Measurements from ENCODE around the gene ANKRD2. TPM values are rescaled to one million over a fixed set of nuclear protein-coding genes. Genes with fewer than 3 reads are reported as not detected.

The ANKRD2 gene
- total RNA-seq, 6 experiments from 2014 or later: 0.28 to 0.81 (median 0.50) TPM; not detected in 2

DNA sequence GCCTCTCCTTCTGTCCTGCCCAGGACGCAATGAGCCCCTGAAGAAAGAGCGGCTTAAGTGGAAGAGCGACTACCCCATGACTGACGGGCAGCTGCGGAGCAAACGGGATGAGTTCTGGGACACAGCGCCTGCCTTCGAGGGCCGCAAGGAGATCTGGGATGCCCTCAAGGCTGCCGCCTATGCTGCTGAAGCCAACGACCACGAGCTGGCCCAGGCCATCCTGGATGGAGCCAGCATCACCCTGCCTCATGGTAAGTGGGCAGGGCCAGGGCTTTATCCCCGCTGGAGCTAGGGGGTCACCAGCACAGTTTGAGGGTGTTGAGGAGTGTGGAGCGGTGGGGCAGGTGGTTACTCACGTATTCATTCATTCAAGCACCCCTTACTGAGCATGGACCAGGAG lies 4.7 kb upstream of the ANKRD2 start:
- H3K27me3 ChIP-seq: no peaks in the 10 kb centered on the region
- H3K9me3 ChIP-seq: no peaks in the 10 kb centered on the region
- WGBS (ENCODE audit: insufficient coverage, low coverage, low lambda C conversion rate, missing lambda C conversion rate): 94% methylated on average over 8 of the region's 15 CpGs
- no peak overlapping the region for H3K27ac ChIP-seq
- ATAC-seq: no peak
- H3K4me1 ChIP-seq: peaks cover 0 to 8% (median 3%) of the 10 kb centered on the region in 4 donors
- TF ChIP-seq, protein P1, sequence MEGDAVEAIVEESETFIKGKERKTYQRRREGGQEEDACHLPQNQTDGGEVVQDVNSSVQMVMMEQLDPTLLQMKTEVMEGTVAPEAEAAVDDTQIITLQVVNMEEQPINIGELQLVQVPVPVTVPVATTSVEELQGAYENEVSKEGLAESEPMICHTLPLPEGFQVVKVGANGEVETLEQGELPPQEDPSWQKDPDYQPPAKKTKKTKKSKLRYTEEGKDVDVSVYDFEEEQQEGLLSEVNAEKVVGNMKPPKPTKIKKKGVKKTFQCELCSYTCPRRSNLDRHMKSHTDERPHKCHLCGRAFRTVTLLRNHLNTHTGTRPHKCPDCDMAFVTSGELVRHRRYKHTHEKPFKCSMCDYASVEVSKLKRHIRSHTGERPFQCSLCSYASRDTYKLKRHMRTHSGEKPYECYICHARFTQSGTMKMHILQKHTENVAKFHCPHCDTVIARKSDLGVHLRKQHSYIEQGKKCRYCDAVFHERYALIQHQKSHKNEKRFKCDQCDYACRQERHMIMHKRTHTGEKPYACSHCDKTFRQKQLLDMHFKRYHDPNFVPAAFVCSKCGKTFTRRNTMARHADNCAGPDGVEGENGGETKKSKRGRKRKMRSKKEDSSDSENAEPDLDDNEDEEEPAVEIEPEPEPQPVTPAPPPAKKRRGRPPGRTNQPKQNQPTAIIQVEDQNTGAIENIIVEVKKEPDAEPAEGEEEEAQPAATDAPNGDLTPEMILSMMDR (IDR thresholded peaks at IDR 0.05): no peak
- TF ChIP-seq POLR2A (IDR thresholded peaks at IDR 0.05): no peak
- no peak for DNase-seq
- no peak overlapping the region for H3K4me3 ChIP-seq
- H3K36me3 ChIP-seq: peaks cover 0 to 14% (median 0%) of the 10 kb centered on the region in 4 donors
- intact Hi-C loops (cut with DNase I): no loop called here

DNA sequence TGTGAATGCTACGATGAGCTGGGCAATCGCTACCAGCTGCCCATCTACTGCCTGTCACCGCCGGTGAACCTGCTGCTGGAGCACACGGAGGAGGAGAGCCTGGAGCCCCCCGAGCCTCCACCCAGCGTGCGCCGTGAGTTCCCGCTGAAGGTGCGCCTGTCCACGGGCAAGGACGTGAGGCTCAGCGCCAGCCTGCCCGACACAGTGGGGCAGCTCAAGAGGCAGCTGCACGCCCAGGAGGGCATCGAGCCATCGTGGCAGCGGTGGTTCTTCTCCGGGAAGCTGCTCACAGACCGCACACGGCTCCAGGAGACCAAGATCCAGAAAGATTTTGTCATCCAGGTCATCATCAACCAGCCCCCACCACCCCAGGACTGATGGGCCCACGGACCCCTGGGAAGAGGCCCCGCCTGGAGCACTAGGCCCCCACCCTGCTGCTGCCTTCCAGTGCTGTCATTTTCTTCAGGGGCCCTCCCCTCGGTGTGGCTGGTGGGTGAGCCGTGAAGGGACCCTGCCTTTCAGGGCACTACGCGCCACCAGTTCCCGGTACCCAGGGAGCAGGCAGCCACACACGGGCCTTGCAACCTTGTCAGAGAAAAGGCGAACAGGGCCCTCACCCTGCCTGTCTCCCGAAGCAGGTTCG lies 2.3 kb upstream of the ANKRD2 start:
- WGBS (ENCODE audit: insufficient coverage, low coverage, low lambda C conversion rate, missing lambda C conversion rate): no CpG with 5 or more reads among the region's 33 CpGs
- no peak for ATAC-seq

DNA sequence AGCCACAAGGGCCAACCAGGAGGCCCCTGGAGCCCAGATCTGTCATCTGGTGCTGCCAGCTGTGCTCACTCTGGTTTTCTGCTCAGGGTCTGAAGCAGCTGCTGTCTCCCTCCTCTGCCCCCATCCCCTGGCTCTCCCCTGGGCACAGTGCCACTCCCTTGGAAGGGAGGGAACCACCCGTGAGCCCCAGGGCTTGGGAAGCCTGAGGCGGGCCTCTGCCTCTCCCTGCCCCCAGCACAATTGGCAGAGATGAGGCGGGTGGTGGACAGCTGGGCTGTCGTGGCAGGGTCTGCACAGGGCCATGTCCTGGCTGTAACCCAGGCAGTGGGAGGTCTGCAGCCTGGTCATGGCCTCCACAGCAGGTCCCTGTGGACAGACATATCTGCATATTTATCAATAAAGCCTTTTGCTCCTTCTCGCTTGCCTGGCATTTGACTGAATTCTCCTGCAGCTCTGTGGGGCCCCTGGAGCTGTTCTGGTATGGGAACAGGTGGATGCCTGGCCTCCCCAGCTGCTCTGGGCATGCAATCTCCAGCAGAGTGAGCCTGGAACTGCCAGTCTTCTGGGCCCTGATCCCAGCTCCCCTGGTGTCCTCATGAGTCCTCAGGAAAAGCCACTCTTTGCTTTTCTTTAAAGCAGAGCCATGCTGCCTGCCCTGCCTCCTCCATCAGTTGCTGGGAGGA lies 1.6 kb upstream of the ANKRD2 start:
- no peaks in the 10 kb centered on the region for H3K9me3 ChIP-seq
- ATAC-seq (no peak), DNase-seq (no peak)
- H3K4me3 ChIP-seq: no peak overlapping the region
- peaks cover 0 to 14% (median 0%) of the 10 kb centered on the region in 4 donors for H3K36me3 ChIP-seq
- no CpG with 5 or more reads among the region's 5 CpGs for WGBS (ENCODE audit: insufficient coverage, low coverage, low lambda C conversion rate, missing lambda C conversion rate)
- TF ChIP-seq, protein P1 (IDR thresholded peaks at IDR 0.05): no peak
- no peak for TF ChIP-seq POLR2A (IDR thresholded peaks at IDR 0.05)
- intact Hi-C loops (cut with DNase I): no loop called here
- H3K4me1 ChIP-seq: peaks cover 0 to 19% (median 8%) of the 10 kb centered on the region in 4 donors
- H3K27me3 ChIP-seq: no peaks in the 10 kb centered on the region
- H3K27ac ChIP-seq: no peak overlapping the region

More for the DNA sequence above, 2.3 kb upstream of the ANKRD2 start:
- H3K27me3 ChIP-seq: no peaks in the 10 kb centered on the region
- intact Hi-C loops (cut with DNase I): no loop called here
- no peak overlapping the region for H3K27ac ChIP-seq
- TF ChIP-seq, protein P1 (IDR thresholded peaks at IDR 0.05): no peak
- no peak for TF ChIP-seq POLR2A (IDR thresholded peaks at IDR 0.05)
- no peak for DNase-seq
- no peaks in the 10 kb centered on the region for H3K9me3 ChIP-seq
- peaks cover 0 to 18% (median 7%) of the 10 kb centered on the region in 4 donors for H3K4me1 ChIP-seq
- H3K36me3 ChIP-seq: peaks cover 0 to 14% (median 0%) of the 10 kb centered on the region in 4 donors
- H3K4me3 ChIP-seq: no peak overlapping the region

DNA sequence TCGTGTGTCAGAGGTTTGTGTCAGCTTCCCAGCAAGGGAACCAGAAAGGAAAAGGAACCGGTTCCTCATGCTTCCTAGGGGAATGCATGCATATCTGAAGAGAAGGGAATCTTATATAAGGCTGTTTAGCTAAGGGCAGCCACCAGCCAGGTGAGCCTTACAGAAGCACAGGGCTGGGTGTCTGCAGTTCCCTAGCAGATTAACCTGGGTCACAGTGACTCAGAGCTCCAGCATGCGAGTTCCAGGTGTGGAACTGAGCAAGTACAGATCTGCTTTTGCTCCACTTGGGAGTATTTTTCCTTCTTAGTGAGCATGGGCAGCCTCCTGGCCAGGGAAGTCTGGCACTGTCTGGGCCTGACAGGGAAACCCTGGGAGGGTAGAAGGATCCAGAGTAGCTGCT lies 957 bp upstream of the ANKRD2 start:
- H3K4me3 ChIP-seq: no peak overlapping the region
- ATAC-seq: no peak
- no peak for DNase-seq
- H3K27me3 ChIP-seq: no peaks in the 10 kb centered on the region
- intact Hi-C loops (cut with DNase I): no loop called here
- H3K9me3 ChIP-seq: no peaks in the 10 kb centered on the region
- TF ChIP-seq POLR2A (IDR thresholded peaks at IDR 0.05): no peak
- TF ChIP-seq, protein P1 (IDR thresholded peaks at IDR 0.05): no peak
- peaks cover 0 to 14% (median 0%) of the 10 kb centered on the region in 4 donors for H3K36me3 ChIP-seq
- 90% methylated on average over 2 of the region's 3 CpGs for WGBS (ENCODE audit: insufficient coverage, low coverage, low lambda C conversion rate, missing lambda C conversion rate)
- peaks cover 0 to 19% (median 8%) of the 10 kb centered on the region in 4 donors for H3K4me1 ChIP-seq
- H3K27ac ChIP-seq: no peak overlapping the region

All from right lobe of liver (tissue), 6 donors.